HCT116 (cell line): ENCODE data around the gene UBE2N. TPM values are rescaled to one million over a fixed set of nuclear protein-coding genes. Genes with fewer than 3 reads are reported as not detected.

Experiments
- ATAC-seq: fragments of 200-7000 bp; cut with Tn5 transposase; 2 replicates; pipeline ENCODE4 v1.9.1; 2020; ENCODE audit warnings: mild to moderate bottlenecking, moderate library complexity
- BruUV-seq: library from RNA; stranded (reverse); fragments of 400-500 nt; replicated peaks from 2 replicates; lab custom pipeline; 2021; lab: Mats Ljungman, UMichigan
- CTCF ChIA-PET: fragments of 300-600 bp; sonication (Branson Sonifier 250); formaldehyde crosslinking; loops from one replicate; lab custom pipeline; 2021; ENCODE audit warnings: antibody characterized with exemption; lab: Charles Lee
- POLR2A ChIA-PET: fragments of 300-600, 350-600 bp; sonication (Branson Sonifier 250); formaldehyde crosslinking; loops from one replicate; lab custom pipeline; 2021; ENCODE audit warnings: antibody characterized with exemption; lab: Charles Lee
- RAD21 ChIA-PET, 2 experiments: fragments of 300-600 bp; sonication (Branson Sonifier 250); formaldehyde crosslinking; loops; one replicate each; lab custom pipeline; 2023; ENCODE audit warnings: low total read pairs in 2 of 2; ENCODE audit not compliant: uncharacterized antibody in 2 of 2, unreplicated experiment in 2 of 2, low non-redundant PET in 1 of 2; lab: Charles Lee
- DNase-seq: peaks from one replicate; pipeline ENCODE4 v3.0.0-alpha.2; 2010; ENCODE audit warnings: low read depth, low spot score
- H2AFZ ChIP-seq: fragments of 200-600 bp; shearing (Covaris generic), sonication (generic); 2 replicates; pipeline ENCODE4 v1.6.1; 2017; ENCODE audit warnings: low read depth, mixed run types, mixed read lengths, antibody characterized with exemption, low read length; ENCODE audit not compliant: poor library complexity, severe bottlenecking
- H3K27ac ChIP-seq: 2 replicates; pipeline ENCODE4 v1.5.1; 2012; ENCODE audit warnings: low read depth, low read length
- H3K27me3 ChIP-seq: fragments of 200-600 bp; sonication (generic); 2 replicates; pipeline ENCODE4 v1.6.1; 2016; ENCODE audit warnings: mixed run types, low read length, mixed read lengths; ENCODE audit not compliant: insufficient read depth
- H3K36me3 ChIP-seq, 2 experiments: fragments of 200-500 bp in 1 of 2; fragments of 200-600 bp in 1 of 2; sonication (Bioruptor generic) in 1 of 2; sonication (generic) in 1 of 2; 2 replicates each; pipeline versions ENCODE4 v1.5.1 to v1.6.1; 2014 to 2016; ENCODE audit warnings: low read length in 2 of 2, inconsistent platforms in 1 of 2, mixed read lengths in 1 of 2, mixed run types in 1 of 2; ENCODE audit not compliant: insufficient read depth in 2 of 2, control insufficient read depth in 1 of 2
- H3K4me1 ChIP-seq, 2 experiments: fragments of 200-600 bp in 1 of 2; sonication (generic) in 1 of 2; 2 replicates each; pipeline versions ENCODE4 v1.5.1 to v1.6.1; 2012 to 2017; ENCODE audit warnings: low read length in 2 of 2, inconsistent platforms in 1 of 2, mild to moderate bottlenecking in 1 of 2, mixed read lengths in 1 of 2, mixed run types in 1 of 2, moderate library complexity in 1 of 2; ENCODE audit not compliant: insufficient read depth in 2 of 2, control insufficient read depth in 1 of 2
- H3K4me2 ChIP-seq: fragments of 200-600 bp; sonication (generic); 2 replicates; pipeline ENCODE4 v1.6.1; 2017; ENCODE audit warnings: mixed run types, low read length, mixed read lengths
- H3K4me3 ChIP-seq, 2 experiments: fragments of 200-600 bp in 1 of 2; sonication (generic) in 1 of 2; replicated peaks in 1 of 2; 2 replicates each; pipeline ENCODE4 v1.5.1; 2011 to 2016; ENCODE audit warnings: low read length in 2 of 2, control low read depth in 1 of 2, low read depth in 1 of 2, mild to moderate bottlenecking in 1 of 2, mixed read lengths in 1 of 2, mixed run types in 1 of 2
- H3K79me2 ChIP-seq: fragments of 200-600 bp; sonication (generic); 2 replicates; pipeline ENCODE4 v1.6.1; 2017; ENCODE audit warnings: mild to moderate bottlenecking, mixed run types, low read length, moderate library complexity, mixed read lengths; ENCODE audit not compliant: insufficient read depth
- H3K9ac ChIP-seq: fragments of 200-600 bp; sonication (generic); 2 replicates; pipeline ENCODE4 v1.6.1; 2016; ENCODE audit warnings: low read length, mixed read lengths
- H3K9me2 ChIP-seq: fragments of 200-600 bp; sonication (generic), shearing (Covaris generic); 2 replicates; pipeline ENCODE4 v1.6.1; 2017; ENCODE audit warnings: mixed run types, mild to moderate bottlenecking, moderate library complexity; ENCODE audit not compliant: insufficient read depth
- H3K9me3 ChIP-seq, 2 experiments: fragments of 200-500 bp in 1 of 2; fragments of 200-600 bp in 1 of 2; sonication (Bioruptor generic) in 1 of 2; sonication (generic) in 1 of 2; 2 replicates each; pipeline ENCODE4 v1.6.1; 2014 to 2017; ENCODE audit warnings: low read length in 2 of 2, mixed read lengths in 2 of 2, inconsistent platforms in 1 of 2, low read depth in 1 of 2, mild to moderate bottlenecking in 1 of 2, mixed run types in 1 of 2, moderate library complexity in 1 of 2; ENCODE audit not compliant: control insufficient read depth in 1 of 2, insufficient read depth in 1 of 2
- H4K20me1 ChIP-seq: fragments of 200-600 bp; sonication (generic), shearing (Covaris generic); 2 replicates; pipeline ENCODE4 v1.6.1; 2017; ENCODE audit warnings: mixed run types, mild to moderate bottlenecking, moderate library complexity; ENCODE audit not compliant: insufficient read depth
- ATF3 ChIP-seq: IDR thresholded peaks from 2 replicates; pipeline ENCODE4 v1.6.1; 2012
- CTCF ChIP-seq, 3 experiments: fragments of 200-600 bp in 1 of 3; sonication (generic) in 1 of 3; IDR thresholded peaks in 2 of 3; conservative IDR thresholded peaks in 1 of 3; 2 replicates each; pipeline ENCODE4 v1.5.1; 2012 to 2017; ENCODE audit warnings: low read depth in 2 of 3, low read length in 2 of 3, antibody characterized with exemption in 1 of 3, borderline replicate concordance in 1 of 3, control low read depth in 1 of 3, mild to moderate bottlenecking in 1 of 3, mixed read lengths in 1 of 3, mixed run types in 1 of 3, moderate library complexity in 1 of 3; ENCODE audit not compliant: insufficient read depth in 1 of 3
- EGR1 ChIP-seq: IDR thresholded peaks from 2 replicates; pipeline ENCODE4 v1.6.1; 2012; ENCODE audit warnings: low read depth
- EZH2 ChIP-seq: fragments of 200-600 bp; sonication (generic); IDR thresholded peaks from 2 replicates; pipeline ENCODE4 v1.6.1; 2017; ENCODE audit warnings: antibody characterized with exemption, mixed run types
- MAX ChIP-seq: IDR thresholded peaks from 2 replicates; pipeline ENCODE4 v1.6.1; 2012
- RAD21 ChIP-seq: IDR thresholded peaks from 2 replicates; pipeline ENCODE4 v1.6.1; 2012; ENCODE audit warnings: low read depth, mild to moderate bottlenecking
- REST ChIP-seq: IDR thresholded peaks from 2 replicates; pipeline ENCODE4 v1.6.1; 2012; ENCODE audit warnings: low read depth
- SRF ChIP-seq: IDR thresholded peaks from 2 replicates; pipeline ENCODE4 v1.6.1; 2012; ENCODE audit warnings: low read depth
- YY1 ChIP-seq: IDR thresholded peaks from 2 replicates; pipeline ENCODE4 v1.6.1; 2011; ENCODE audit warnings: low read length, low read depth, moderate library complexity, mild to moderate bottlenecking; ENCODE audit not compliant: insufficient replicate concordance; ENCODE audit errors: extremely low read depth
- intact Hi-C: fragments of 100-400 bp; cut with micrococcal nuclease; formaldehyde crosslinking; loops from 2 replicates; pipeline ENCODE4 v1.10.0; 2022
- total RNA-seq: library from RNA; stranded (reverse); gene quantifications from one replicate; pipeline ENCODE4 v1.2.1, GENCODE V29; 2021; ENCODE audit not compliant: unreplicated experiment

The UBE2N gene
- total RNA-seq, 1 experiment from 2014 or later: 140 TPM

GRCh38 chr12:93407054-93407962 is 34.4 kb downstream of the UBE2N start:
- H3K4me2 ChIP-seq: no peak overlapping the region
- CTCF ChIA-PET: interaction anchor here (1.3 to 1.4 kb wide), 3 partner anchors 10 to 695 kb away, joined by 3 to 6 read pairs (median 4); no protein-coding TSS in a partner anchor
- H3K4me1 ChIP-seq: no peaks in the 10 kb centered on the region
- no peak for TF ChIP-seq YY1
- TF ChIP-seq ATF3: no peak
- TF ChIP-seq SRF: no peak
- no peak for DNase-seq
- no peak overlapping the region for H3K9ac ChIP-seq
- intact Hi-C loops: no loop called here
- RAD21 ChIA-PET: no interaction called here
- no peak for ATAC-seq
- no peaks in the 10 kb centered on the region for H3K9me2 ChIP-seq
- H3K9me3 ChIP-seq: no peaks in the 10 kb centered on the region
- peaks cover 6% of the 10 kb centered on the region; the same call in 1 of the 2 replicates for H4K20me1 ChIP-seq
- no TSS peak for BruUV-seq
- H3K27me3 ChIP-seq: no peaks in the 10 kb centered on the region
- no peak overlapping the region for H3K27ac ChIP-seq
- peaks cover 34% of the 10 kb centered on the region for H3K79me2 ChIP-seq
- no peak overlapping the region for H3K4me3 ChIP-seq
- no peak overlapping the region for H2AFZ ChIP-seq
- POLR2A ChIA-PET: no interaction called here
- peaks cover 17 to 21% of the 10 kb centered on the region in 2 experiments; a peak in 3 of 4 replicates for H3K36me3 ChIP-seq

GRCh38 chr12:93404961-93405849 is 36.5 kb downstream of the UBE2N start:
- no peak for TF ChIP-seq REST
- no peak for TF ChIP-seq EGR1
- TF ChIP-seq RAD21: no peak
- TF ChIP-seq MAX: no peak
- no peak for TF ChIP-seq CTCF (IDR thresholded peaks at IDR 0.05 in 2 of 3, conservative IDR thresholded peaks at IDR 0.05 in 1 of 3; ENCODE audit: borderline replicate concordance in 1 of 3, insufficient read depth in 1 of 3, low read depth in 2 of 3, low read length in 2 of 3)
- TF ChIP-seq EZH2: no peak
- CTCF ChIA-PET: interaction anchor here (0.7 to 1.8 kb wide), 4 partner anchors 8 to 697 kb away, joined by 3 to 5 read pairs (median 3); no protein-coding TSS in a partner anchor
- ATAC-seq: no peak; the same call in 1 of the 2 replicates

More at GRCh38 chr12:93404961-93405849, 36.5 kb downstream of the UBE2N start:
- BruUV-seq: no TSS peak
- peaks cover 4% of the 10 kb centered on the region; the same call in 1 of the 2 replicates for H4K20me1 ChIP-seq
- H3K36me3 ChIP-seq: peaks cover 16 to 18% of the 10 kb centered on the region in 2 experiments; a peak in 3 of 4 replicates
- peaks cover 14% of the 10 kb centered on the region for H3K79me2 ChIP-seq
- ChIA-PET RAD21 (no interaction called here), POLR2A (no interaction called here)
- no peak for DNase-seq
- H3K9me3 ChIP-seq: no peaks in the 10 kb centered on the region
- no peak overlapping the region for H3K9ac ChIP-seq
- H3K4me1 ChIP-seq: no peaks in the 10 kb centered on the region
- no peak overlapping the region for H3K4me3 ChIP-seq
- intact Hi-C loops: no loop called here
- no peak overlapping the region for H2AFZ ChIP-seq
- no peaks in the 10 kb centered on the region for H3K27me3 ChIP-seq
- no peaks in the 10 kb centered on the region for H3K9me2 ChIP-seq
- H3K4me2 ChIP-seq: no peak overlapping the region
- no peak overlapping the region for H3K27ac ChIP-seq
